GM18861 (cell line): Measurements from ENCODE around the gene CAPN2.
A peak's percentile ranks its signal among the peaks of the same experiment; 100 is the strongest.

Source experiments
- ATAC-seq: cut with Tn5 transposase; IDR thresholded peaks from one replicate; pipeline ENCODE4 v1.9.1; 2021; ENCODE audit not compliant: unreplicated experiment

CAPN2 gene

GRCh38 chr1:223712194-223712849 lies at the start of gene CAPN2:
TSS of gene CAPN2 (plus strand) at chr1:223712539. CDS start at chr1:223712641, 102 bp downstream.
- ATAC-seq = peak; percentile 53

GRCh38 chr1:223662943-223663342 lies 49.4 kb upstream of the CAPN2 start:
- ATAC-seq = no peak

- no peak for ATAC-seq
Observed at GRCh38 chr1:223664106-223664505, 48.2 kb upstream of the CAPN2 start.

- ATAC-seq = no peak
Observed at GRCh38 chr1:223665592-223666312, 46.6 kb upstream of the CAPN2 start, which contains the start of gene CAPN8. TSS of gene CAPN8 (minus strand) at chr1:223665701. CDS start at chr1:223665646, 55 bp downstream.

GRCh38 chr1:223667484-223668182 lies 44.7 kb upstream of the CAPN2 start:
- ATAC-seq = no peak

- no peak for ATAC-seq
Observed at GRCh38 chr1:223669003-223669795, 43.1 kb upstream of the CAPN2 start.

GRCh38 chr1:223670458-223671159 lies 41.7 kb upstream of the CAPN2 start:
- no peak for ATAC-seq

GRCh38 chr1:223674119-223674890 lies 38.0 kb upstream of the CAPN2 start:
- ATAC-seq = no peak

- no peak for ATAC-seq
Observed at GRCh38 chr1:223678841-223679240, 33.5 kb upstream of the CAPN2 start.

- no peak for ATAC-seq
Observed at GRCh38 chr1:223680188-223680587, 32.2 kb upstream of the CAPN2 start.

GRCh38 chr1:223682502-223682901 lies 29.8 kb upstream of the CAPN2 start:
- no peak for ATAC-seq

- no peak for ATAC-seq
Observed at GRCh38 chr1:223683586-223684487, 28.5 kb upstream of the CAPN2 start.

- ATAC-seq = no peak
Observed at GRCh38 chr1:223684488-223684792, 27.9 kb upstream of the CAPN2 start.

GRCh38 chr1:223691121-223691520 lies 21.2 kb upstream of the CAPN2 start:
- no peak for ATAC-seq

- no peak for ATAC-seq
Observed at GRCh38 chr1:223695014-223695548, 17.3 kb upstream of the CAPN2 start.

GRCh38 chr1:223695941-223696340 lies 16.4 kb upstream of the CAPN2 start:
- no peak for ATAC-seq

GRCh38 chr1:223700388-223700918 lies 11.9 kb upstream of the CAPN2 start:
- ATAC-seq = no peak

- ATAC-seq = no peak
Observed at GRCh38 chr1:223700942-223701637, 11.2 kb upstream of the CAPN2 start.
